Parathyroid adenoma (tissue), 2 donors: ENCODE results near the gene BDH1.

Source experiments
- H2AFZ ChIP-seq: fragments of 300-600 bp; sonication (generic); one replicate; pipeline ENCODE4 v1.7.0; 2017; ENCODE audit warnings: antibody characterized with exemption, mild to moderate bottlenecking
- H3K27ac ChIP-seq: fragments of 300-600 bp; sonication (generic); one replicate; pipeline ENCODE4 v1.7.0; 2017
- H3K27me3 ChIP-seq: fragments of 300-600 bp; sonication (generic); one replicate; pipeline ENCODE4 v1.7.0; 2017; ENCODE audit warnings: low read length; ENCODE audit not compliant: control insufficient read depth, insufficient read depth
- H3K36me3 ChIP-seq: fragments of 300-600 bp; sonication (generic); one replicate; pipeline ENCODE4 v1.7.0; 2017; ENCODE audit warnings: low read length; ENCODE audit not compliant: control insufficient read depth, insufficient read depth
- H3K4me1 ChIP-seq: fragments of 300-600 bp; sonication (generic); one replicate; pipeline ENCODE4 v1.7.0; 2017; ENCODE audit warnings: control low read depth
- H3K4me2 ChIP-seq: fragments of 300-600 bp; sonication (generic); one replicate; pipeline ENCODE4 v1.7.0; 2017; ENCODE audit warnings: low read length
- H3K4me3 ChIP-seq: fragments of 300-600 bp; sonication (generic); one replicate; pipeline ENCODE4 v1.7.0; 2017; ENCODE audit warnings: low read depth, low read length
- H3K79me2 ChIP-seq: fragments of 300-600 bp; sonication (generic); one replicate; pipeline ENCODE4 v1.7.0; 2017; ENCODE audit warnings: control low read depth
- H3K9ac ChIP-seq: fragments of 300-600 bp; sonication (generic); one replicate; pipeline ENCODE4 v1.7.0; 2017; ENCODE audit warnings: mild to moderate bottlenecking
- H3K9me3 ChIP-seq: fragments of 300-600 bp; sonication (generic); one replicate; pipeline ENCODE4 v1.7.0; 2017; ENCODE audit warnings: low read length; ENCODE audit not compliant: control insufficient read depth
- TF ChIP-seq, protein P1 (sequence below): fragments of 300-600 bp; sonication (generic); IDR thresholded peaks from one replicate; pipeline ENCODE4 v1.7.0; 2017; ENCODE audit warnings: antibody characterized with exemption, mild to moderate bottlenecking
- donor health status: primary hyperparathyroidism.

Gene BDH1

DNA sequence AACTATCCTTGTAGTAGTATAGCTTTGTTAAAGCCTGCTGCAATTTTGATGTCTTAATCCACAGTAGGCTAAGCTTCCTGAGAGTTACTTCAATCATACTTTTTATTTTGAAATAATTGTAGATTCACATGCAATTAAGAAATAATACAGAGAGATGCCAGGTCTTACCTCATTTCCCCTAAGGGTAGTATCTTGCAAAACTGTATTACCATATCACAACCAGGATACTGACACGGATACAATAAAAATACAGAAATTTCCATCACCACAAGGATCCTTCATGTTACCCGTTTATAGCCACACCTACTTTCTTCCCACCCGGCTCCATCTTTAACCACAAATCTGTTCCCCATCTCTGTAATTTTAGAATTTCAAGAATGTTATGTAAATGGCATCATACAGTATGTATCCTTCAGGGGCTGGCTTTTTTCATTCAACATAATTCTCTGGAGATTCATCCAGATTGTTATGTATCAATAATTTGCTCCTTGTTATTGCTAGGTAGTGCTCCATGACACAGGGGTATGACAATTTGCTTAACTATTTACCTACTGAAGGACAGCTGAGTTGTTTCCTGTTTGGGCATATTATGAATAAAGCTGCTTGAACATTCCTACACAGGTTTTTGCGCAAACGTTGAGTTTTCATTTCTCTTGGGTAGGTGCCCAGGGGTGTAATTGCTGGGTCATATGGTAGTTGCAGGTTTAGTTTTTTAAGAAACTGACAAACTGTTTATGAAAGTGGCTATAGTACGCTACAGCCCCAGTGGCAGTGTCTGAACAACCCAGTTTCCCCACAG, 21.6 kb downstream of the BDH1 start:
- Histone ChIP-seq H3K9me3 (no peaks in the 10 kb centered on the region), H3K27ac (no peak overlapping the region), H3K79me2 (no peaks in the 10 kb centered on the region), H2AFZ (no peak overlapping the region), H3K36me3 (no peaks in the 10 kb centered on the region), H3K27me3 (no peaks in the 10 kb centered on the region), H3K4me2 (no peak overlapping the region), H3K9ac (no peak overlapping the region), H3K4me1 (no peaks in the 10 kb centered on the region), H3K4me3 (no peak overlapping the region)
- TF ChIP-seq, protein P1, sequence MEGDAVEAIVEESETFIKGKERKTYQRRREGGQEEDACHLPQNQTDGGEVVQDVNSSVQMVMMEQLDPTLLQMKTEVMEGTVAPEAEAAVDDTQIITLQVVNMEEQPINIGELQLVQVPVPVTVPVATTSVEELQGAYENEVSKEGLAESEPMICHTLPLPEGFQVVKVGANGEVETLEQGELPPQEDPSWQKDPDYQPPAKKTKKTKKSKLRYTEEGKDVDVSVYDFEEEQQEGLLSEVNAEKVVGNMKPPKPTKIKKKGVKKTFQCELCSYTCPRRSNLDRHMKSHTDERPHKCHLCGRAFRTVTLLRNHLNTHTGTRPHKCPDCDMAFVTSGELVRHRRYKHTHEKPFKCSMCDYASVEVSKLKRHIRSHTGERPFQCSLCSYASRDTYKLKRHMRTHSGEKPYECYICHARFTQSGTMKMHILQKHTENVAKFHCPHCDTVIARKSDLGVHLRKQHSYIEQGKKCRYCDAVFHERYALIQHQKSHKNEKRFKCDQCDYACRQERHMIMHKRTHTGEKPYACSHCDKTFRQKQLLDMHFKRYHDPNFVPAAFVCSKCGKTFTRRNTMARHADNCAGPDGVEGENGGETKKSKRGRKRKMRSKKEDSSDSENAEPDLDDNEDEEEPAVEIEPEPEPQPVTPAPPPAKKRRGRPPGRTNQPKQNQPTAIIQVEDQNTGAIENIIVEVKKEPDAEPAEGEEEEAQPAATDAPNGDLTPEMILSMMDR = no peak

- no peaks in the 10 kb centered on the region for H3K4me1 ChIP-seq
- TF ChIP-seq, protein P1 = no peak
- H2AFZ ChIP-seq = no peak overlapping the region
- no peak overlapping the region for H3K9ac ChIP-seq
- H3K27me3 ChIP-seq = no peaks in the 10 kb centered on the region
- no peak overlapping the region for H3K27ac ChIP-seq
- H3K36me3 ChIP-seq = no peaks in the 10 kb centered on the region
- H3K4me2 ChIP-seq = no peak overlapping the region
- H3K79me2 ChIP-seq = no peaks in the 10 kb centered on the region
- no peaks in the 10 kb centered on the region for H3K9me3 ChIP-seq
- H3K4me3 ChIP-seq = no peak overlapping the region
Measured at GRCh38 chr3:197533396-197533795, 22.4 kb downstream of the BDH1 start.

DNA sequence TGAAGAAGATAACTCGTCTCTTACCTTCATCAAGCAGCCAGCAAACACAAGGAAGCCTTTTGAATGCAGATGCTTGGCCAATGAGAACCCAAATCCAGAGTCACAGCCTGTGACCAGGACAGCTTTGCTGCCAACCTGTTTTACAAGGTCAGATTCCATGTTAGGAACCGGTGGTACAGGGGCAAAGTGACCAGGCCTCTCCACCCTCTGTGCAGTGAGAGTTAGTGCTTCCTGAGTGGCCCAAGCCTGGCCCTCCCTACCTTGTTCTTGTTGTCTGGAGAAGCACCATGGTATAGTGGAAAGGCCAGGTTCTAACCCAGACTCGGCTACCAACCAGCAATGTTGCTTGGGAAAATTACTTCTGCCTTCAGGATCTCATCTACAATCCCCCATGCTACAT, 23.4 kb downstream of the BDH1 start:
- no peaks in the 10 kb centered on the region for H3K79me2 ChIP-seq
- no peak overlapping the region for H3K4me2 ChIP-seq
- no peak overlapping the region for H3K9ac ChIP-seq
- no peaks in the 10 kb centered on the region for H3K4me1 ChIP-seq
- no peaks in the 10 kb centered on the region for H3K27me3 ChIP-seq
- no peak overlapping the region for H2AFZ ChIP-seq
- no peaks in the 10 kb centered on the region for H3K9me3 ChIP-seq
- TF ChIP-seq, protein P1 = no peak
- no peaks in the 10 kb centered on the region for H3K36me3 ChIP-seq
- no peak overlapping the region for H3K27ac ChIP-seq
- no peak overlapping the region for H3K4me3 ChIP-seq

- Histone ChIP-seq H3K36me3 (no peaks in the 10 kb centered on the region), H3K27ac (no peak overlapping the region), H3K4me1 (no peaks in the 10 kb centered on the region), H3K27me3 (no peaks in the 10 kb centered on the region), H3K79me2 (no peaks in the 10 kb centered on the region), H3K9me3 (no peaks in the 10 kb centered on the region), H3K4me2 (no peak overlapping the region), H3K9ac (no peak overlapping the region), H3K4me3 (no peak overlapping the region), H2AFZ (no peak overlapping the region)
- TF ChIP-seq, protein P1 = no peak
Measured at GRCh38 chr3:197528190-197528589, 27.6 kb downstream of the BDH1 start.

DNA sequence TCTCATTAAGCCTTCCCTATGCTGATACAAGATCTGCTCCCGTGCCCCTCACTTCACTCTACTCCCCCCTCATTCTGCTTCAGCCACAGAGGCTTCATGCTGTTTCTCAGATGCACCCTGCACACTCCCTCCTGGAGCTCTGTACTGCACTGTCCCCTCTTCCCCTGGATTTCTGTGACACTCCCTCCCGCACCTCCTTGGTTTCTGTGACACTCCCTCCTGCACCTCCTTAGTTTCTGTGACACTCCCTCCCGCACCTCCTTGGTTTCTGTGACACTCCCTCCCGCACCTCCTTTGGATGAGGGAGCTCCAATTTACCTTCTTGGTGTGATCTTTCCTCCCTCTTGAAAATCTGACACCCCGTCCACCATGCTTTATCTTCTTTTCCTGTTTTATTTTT, 28.2 kb downstream of the BDH1 start:
- Histone ChIP-seq H3K36me3 (no peaks in the 10 kb centered on the region), H3K4me1 (no peaks in the 10 kb centered on the region), H2AFZ (no peak overlapping the region), H3K4me3 (no peak overlapping the region), H3K79me2 (no peaks in the 10 kb centered on the region), H3K27ac (no peak overlapping the region), H3K9me3 (no peaks in the 10 kb centered on the region), H3K27me3 (no peaks in the 10 kb centered on the region), H3K4me2 (no peak overlapping the region), H3K9ac (no peak overlapping the region)
- TF ChIP-seq, protein P1 = no peak
